ENCODE results near the gene CEP85L.

Gene CEP85L

GRCh38 chr6:118468682-118469465 is 182.5 kb downstream of the CEP85L start:
- Histone ChIP-seq H3K9me2 (replicated peaks; ENCODE audit: insufficient read depth, low read length) (no peaks in the 10 kb centered on the region), H3K9me3 (ENCODE audit: insufficient read depth, low read length) (no peaks in the 10 kb centered on the region), H3F3A (ENCODE audit: insufficient read depth) (no peaks in the 10 kb centered on the region), H3K9ac (ENCODE audit: low read length) (no peak overlapping the region), H3K4me3 (ENCODE audit: insufficient read depth, low read length, poor library complexity, severe bottlenecking) (no peak overlapping the region), H2AFZ (ENCODE audit: low read depth, low read length, severe bottlenecking) (no peak overlapping the region), H3K79me2 (ENCODE audit: insufficient read depth, low read length) (no peaks in the 10 kb centered on the region), H3K27ac (ENCODE audit: low read depth, low read length) (no peak overlapping the region), H4K20me1 (ENCODE audit: low read depth, low read length) (no peaks in the 10 kb centered on the region), H3K27me3 (ENCODE audit: low read length) (no peaks in the 10 kb centered on the region), H3K4me2 (ENCODE audit: low read depth, low read length, poor library complexity, severe bottlenecking) (no peak overlapping the region), H3K36me3 (ENCODE audit: low read length) (no peaks in the 10 kb centered on the region)
- TF ChIP-seq EZH2phosphoT487 (conservative IDR thresholded peaks at IDR 0.05; ENCODE audit: low read length) (no peak), CTCF (IDR thresholded peaks at IDR 0.05; ENCODE audit: insufficient read depth, low read length, poor library complexity, severe bottlenecking) (no peak)

- Histone ChIP-seq H3K36me3 (ENCODE audit: low read length) (no peaks in the 10 kb centered on the region), H3K79me2 (ENCODE audit: insufficient read depth, low read length) (no peaks in the 10 kb centered on the region)
- TF ChIP-seq CTCF (IDR thresholded peaks at IDR 0.05; ENCODE audit: insufficient read depth, low read length, poor library complexity, severe bottlenecking), result no peak
- TF ChIP-seq EZH2phosphoT487 (conservative IDR thresholded peaks at IDR 0.05; ENCODE audit: low read length), result no peak
Measured at GRCh38 chr6:118467181-118467580, 184.2 kb downstream of the CEP85L start.

GRCh38 chr6:118464620-118465019 is 186.8 kb downstream of the CEP85L start:
- Histone ChIP-seq H3K4me2 (ENCODE audit: low read depth, low read length, poor library complexity, severe bottlenecking) (no peak overlapping the region), H3K9me2 (replicated peaks; ENCODE audit: insufficient read depth, low read length) (no peaks in the 10 kb centered on the region), H3K27me3 (ENCODE audit: low read length) (no peaks in the 10 kb centered on the region), H3K4me3 (ENCODE audit: insufficient read depth, low read length, poor library complexity, severe bottlenecking) (no peak overlapping the region), H2AFZ (ENCODE audit: low read depth, low read length, severe bottlenecking) (no peak overlapping the region), H3K36me3 (ENCODE audit: low read length) (no peaks in the 10 kb centered on the region), H3K9me3 (ENCODE audit: insufficient read depth, low read length) (no peaks in the 10 kb centered on the region), H3K79me2 (ENCODE audit: insufficient read depth, low read length) (no peaks in the 10 kb centered on the region), H3K9ac (ENCODE audit: low read length) (no peak overlapping the region), H4K20me1 (ENCODE audit: low read depth, low read length) (no peaks in the 10 kb centered on the region), H3K27ac (ENCODE audit: low read depth, low read length) (no peak overlapping the region), H3F3A (ENCODE audit: insufficient read depth) (no peaks in the 10 kb centered on the region)
- TF ChIP-seq EZH2phosphoT487 (conservative IDR thresholded peaks at IDR 0.05; ENCODE audit: low read length), result no peak
- TF ChIP-seq CTCF (IDR thresholded peaks at IDR 0.05; ENCODE audit: insufficient read depth, low read length, poor library complexity, severe bottlenecking), result no peak

More at GRCh38 chr6:118467181-118467580, 184.2 kb downstream of the CEP85L start:
- Histone ChIP-seq H3K9me3 (ENCODE audit: insufficient read depth, low read length) (no peaks in the 10 kb centered on the region), H3K9ac (ENCODE audit: low read length) (no peak overlapping the region), H4K20me1 (ENCODE audit: low read depth, low read length) (no peaks in the 10 kb centered on the region), H3K4me2 (ENCODE audit: low read depth, low read length, poor library complexity, severe bottlenecking) (no peak overlapping the region), H3K27ac (ENCODE audit: low read depth, low read length) (no peak overlapping the region), H3K4me3 (ENCODE audit: insufficient read depth, low read length, poor library complexity, severe bottlenecking) (no peak overlapping the region), H2AFZ (ENCODE audit: low read depth, low read length, severe bottlenecking) (no peak overlapping the region), H3K27me3 (ENCODE audit: low read length) (no peaks in the 10 kb centered on the region), H3K9me2 (replicated peaks; ENCODE audit: insufficient read depth, low read length) (no peaks in the 10 kb centered on the region), H3F3A (ENCODE audit: insufficient read depth) (no peaks in the 10 kb centered on the region)
